HepG2 (cell line): ENCODE results near the gene CCDC57. TPM values are rescaled to one million over a fixed set of nuclear protein-coding genes. Genes with fewer than 3 reads are reported as not detected.

Experiments
- DRAP1 ChIP-seq: IDR thresholded peaks from 2 replicates; pipeline ENCODE4 v1.6.1; 2016; ENCODE audit warnings: missing genetic modification reagents, missing compliant biosample characterization
- MEF2D ChIP-seq: sonication (generic); formaldehyde crosslinking; IDR thresholded peaks from 2 replicates; pipeline ENCODE4 v1.5.1; 2020; ENCODE audit warnings: mild to moderate bottlenecking, missing genetic modification reagents
- SUZ12 ChIP-seq: fragments of 150-350 bp; IDR thresholded peaks from 2 replicates; pipeline ENCODE4 v1.6.1; 2014; ENCODE audit warnings: low read depth, low read length
- YEATS4 ChIP-seq: sonication (generic); formaldehyde crosslinking; IDR thresholded peaks from 2 replicates; pipeline ENCODE4 v1.4.0; 2020; ENCODE audit warnings: missing genetic modification reagents, borderline replicate concordance
- ZMYM2 ChIP-seq: sonication (generic); formaldehyde crosslinking; IDR thresholded peaks from 2 replicates; pipeline ENCODE4 v1.8.0; 2022; ENCODE audit warnings: mild to moderate bottlenecking, missing genetic modification reagents
- ZNF142 ChIP-seq: sonication (generic); formaldehyde crosslinking; IDR thresholded peaks from 2 replicates; pipeline ENCODE4 v1.4.0; 2020; ENCODE audit warnings: missing genetic modification reagents
- ZNF724P ChIP-seq: sonication (generic); formaldehyde crosslinking; IDR thresholded peaks from 2 replicates; pipeline ENCODE4 v1.8.0; 2022; ENCODE audit warnings: missing genetic modification reagents, borderline replicate concordance
- polyA plus RNA-seq, 8 experiments: library from polyadenylated mRNA; depleted of rRNA in 3 of 8; stranded (reverse) in 7 of 8; unstranded in 1 of 8; fragments of >200 nt; fragmentation: Illumina TruSeq in 4 of 8; extraction: Trizol in 4 of 8; gene quantifications; 2 replicates each; pipeline versions ENCODE4 v1.2.1 to v1.2.3, GENCODE V29; 2011 to 2016; ENCODE audit warnings: low read depth in 4 of 8, missing spikeins in 1 of 8, mixed read lengths in 1 of 8; ENCODE audit not compliant: insufficient read depth in 1 of 8
- total RNA-seq, 5 experiments: library from RNA; depleted of rRNA; stranded (reverse); fragments of >200 nt; fragmentation: Illumina TruSeq; extraction: Trizol; gene quantifications; 2 replicates each; pipeline ENCODE4 v1.2.3, GENCODE V29; 2016; ENCODE audit warnings: low read depth in 1 of 5
- TF ChIP-seq, protein P1 (sequence below): IDR thresholded peaks from 2 replicates; pipeline ENCODE4 v1.6.1; 2016; ENCODE audit warnings: mild to moderate bottlenecking
- TF ChIP-seq, protein P2 (sequence below): sonication (generic); formaldehyde crosslinking; IDR thresholded peaks from 2 replicates; pipeline ENCODE4 v1.4.0; 2020; ENCODE audit warnings: missing genetic modification reagents, borderline replicate concordance
- TF ChIP-seq, protein P3 (sequence below): sonication (generic); formaldehyde crosslinking; IDR thresholded peaks from 2 replicates; pipeline ENCODE4 v1.4.0; 2020; ENCODE audit warnings: mild to moderate bottlenecking, missing genetic modification reagents
- TF ChIP-seq, protein P4 (sequence below): sonication (generic); formaldehyde crosslinking; IDR thresholded peaks from 2 replicates; pipeline ENCODE4 v1.8.0; 2022; ENCODE audit warnings: missing genetic modification reagents, mild to moderate bottlenecking, borderline replicate concordance

Gene CCDC57
- total and polyA plus RNA-seq, 2 of the 13 experiments (the other 11 are each of a cell fraction or from before 2014, with no cell fraction given), result 59.3 to 59.9 TPM

- TF ChIP-seq ZNF142 (CRISPR knock-in tag) (no peak), MEF2D (CRISPR knock-in tag) (no peak; the same call in 1 of the 2 replicates), YEATS4 (CRISPR knock-in tag) (peak; percentile 10; the same call in 1 of the 2 replicates), ZMYM2 (CRISPR knock-in tag) (no peak), SUZ12 (no peak), ZNF724P (CRISPR knock-in tag) (no peak), DRAP1 (CRISPR knock-in tag) (no peak)
- TF ChIP-seq, protein P1, sequence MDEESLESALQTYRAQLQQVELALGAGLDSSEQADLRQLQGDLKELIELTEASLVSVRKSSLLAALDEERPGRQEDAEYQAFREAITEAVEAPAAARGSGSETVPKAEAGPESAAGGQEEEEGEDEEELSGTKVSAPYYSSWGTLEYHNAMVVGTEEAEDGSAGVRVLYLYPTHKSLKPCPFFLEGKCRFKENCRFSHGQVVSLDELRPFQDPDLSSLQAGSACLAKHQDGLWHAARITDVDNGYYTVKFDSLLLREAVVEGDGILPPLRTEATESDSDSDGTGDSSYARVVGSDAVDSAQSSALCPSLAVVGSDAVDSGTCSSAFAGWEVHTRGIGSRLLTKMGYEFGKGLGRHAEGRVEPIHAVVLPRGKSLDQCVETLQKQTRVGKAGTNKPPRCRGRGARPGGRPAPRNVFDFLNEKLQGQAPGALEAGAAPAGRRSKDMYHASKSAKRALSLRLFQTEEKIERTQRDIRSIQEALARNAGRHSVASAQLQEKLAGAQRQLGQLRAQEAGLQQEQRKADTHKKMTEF (CRISPR knock-in tag), result peak; percentile 48; the same call in 1 of the 2 replicates
- TF ChIP-seq, protein P2, sequence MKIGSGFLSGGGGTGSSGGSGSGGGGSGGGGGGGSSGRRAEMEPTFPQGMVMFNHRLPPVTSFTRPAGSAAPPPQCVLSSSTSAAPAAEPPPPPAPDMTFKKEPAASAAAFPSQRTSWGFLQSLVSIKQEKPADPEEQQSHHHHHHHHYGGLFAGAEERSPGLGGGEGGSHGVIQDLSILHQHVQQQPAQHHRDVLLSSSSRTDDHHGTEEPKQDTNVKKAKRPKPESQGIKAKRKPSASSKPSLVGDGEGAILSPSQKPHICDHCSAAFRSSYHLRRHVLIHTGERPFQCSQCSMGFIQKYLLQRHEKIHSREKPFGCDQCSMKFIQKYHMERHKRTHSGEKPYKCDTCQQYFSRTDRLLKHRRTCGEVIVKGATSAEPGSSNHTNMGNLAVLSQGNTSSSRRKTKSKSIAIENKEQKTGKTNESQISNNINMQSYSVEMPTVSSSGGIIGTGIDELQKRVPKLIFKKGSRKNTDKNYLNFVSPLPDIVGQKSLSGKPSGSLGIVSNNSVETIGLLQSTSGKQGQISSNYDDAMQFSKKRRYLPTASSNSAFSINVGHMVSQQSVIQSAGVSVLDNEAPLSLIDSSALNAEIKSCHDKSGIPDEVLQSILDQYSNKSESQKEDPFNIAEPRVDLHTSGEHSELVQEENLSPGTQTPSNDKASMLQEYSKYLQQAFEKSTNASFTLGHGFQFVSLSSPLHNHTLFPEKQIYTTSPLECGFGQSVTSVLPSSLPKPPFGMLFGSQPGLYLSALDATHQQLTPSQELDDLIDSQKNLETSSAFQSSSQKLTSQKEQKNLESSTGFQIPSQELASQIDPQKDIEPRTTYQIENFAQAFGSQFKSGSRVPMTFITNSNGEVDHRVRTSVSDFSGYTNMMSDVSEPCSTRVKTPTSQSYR (CRISPR knock-in tag), result no peak
- TF ChIP-seq, protein P3, sequence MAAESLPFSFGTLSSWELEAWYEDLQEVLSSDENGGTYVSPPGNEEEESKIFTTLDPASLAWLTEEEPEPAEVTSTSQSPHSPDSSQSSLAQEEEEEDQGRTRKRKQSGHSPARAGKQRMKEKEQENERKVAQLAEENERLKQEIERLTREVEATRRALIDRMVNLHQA, result no peak
- TF ChIP-seq, protein P4, sequence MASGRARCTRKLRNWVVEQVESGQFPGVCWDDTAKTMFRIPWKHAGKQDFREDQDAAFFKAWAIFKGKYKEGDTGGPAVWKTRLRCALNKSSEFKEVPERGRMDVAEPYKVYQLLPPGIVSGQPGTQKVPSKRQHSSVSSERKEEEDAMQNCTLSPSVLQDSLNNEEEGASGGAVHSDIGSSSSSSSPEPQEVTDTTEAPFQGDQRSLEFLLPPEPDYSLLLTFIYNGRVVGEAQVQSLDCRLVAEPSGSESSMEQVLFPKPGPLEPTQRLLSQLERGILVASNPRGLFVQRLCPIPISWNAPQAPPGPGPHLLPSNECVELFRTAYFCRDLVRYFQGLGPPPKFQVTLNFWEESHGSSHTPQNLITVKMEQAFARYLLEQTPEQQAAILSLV, result no peak; the same call in 1 of the 2 replicates
Observed at GRCh38 chr17:82095777-82096708, 116.6 kb downstream of the CCDC57 start (continued).
